H1 (cell line): ENCODE data around the gene NR1D2.

Experiments
- CREB1 ChIP-seq: IDR thresholded peaks from 2 replicates; pipeline ENCODE4 v1.6.1; 2012; ENCODE audit warnings: inconsistent platforms
- CTCF ChIP-seq, 3 experiments: IDR thresholded peaks; 1 replicate in 2 of 3; 2 replicates in 1 of 3; pipeline versions ENCODE4 v1.5.1 to v1.6.1; 2011; ENCODE audit warnings: low read length in 3 of 3, mild to moderate bottlenecking in 3 of 3, inconsistent platforms in 2 of 3, low read depth in 1 of 3, moderate library complexity in 1 of 3; ENCODE audit not compliant: insufficient read depth in 1 of 3; ENCODE audit errors: control extremely low read depth in 1 of 3
- EZH2 ChIP-seq: fragments of 200-600 bp; sonication (generic); IDR thresholded peaks from 2 replicates; pipeline ENCODE4 v1.7.1; 2012; ENCODE audit warnings: low read depth, mild to moderate bottlenecking, moderate library complexity, low read length, inconsistent platforms; ENCODE audit not compliant: severe bottlenecking
- GABPA ChIP-seq: IDR thresholded peaks from 2 replicates; pipeline ENCODE4 v1.6.1; 2011; ENCODE audit warnings: mild to moderate bottlenecking, low read length, moderate library complexity, borderline replicate concordance; ENCODE audit not compliant: insufficient read depth
- HDAC2 ChIP-seq, 2 experiments: fragments of 300-600 bp in 1 of 2; sonication (generic) in 1 of 2; IDR thresholded peaks; 2 replicates each; pipeline ENCODE4 v1.6.1; 2011 to 2012; ENCODE audit warnings: low read depth in 2 of 2, low read length in 2 of 2, mild to moderate bottlenecking in 2 of 2, moderate library complexity in 2 of 2, borderline replicate concordance in 1 of 2, inconsistent platforms in 1 of 2
- JUND ChIP-seq: IDR thresholded peaks from 2 replicates; pipeline ENCODE4 v1.6.1; 2011; ENCODE audit warnings: mild to moderate bottlenecking, improper control_type of control experiment, low read length
- POLR2A ChIP-seq, 2 experiments: IDR thresholded peaks; 1 replicate in 1 of 2; 2 replicates in 1 of 2; pipeline ENCODE4 v1.6.1; 2011; ENCODE audit warnings: low read depth in 2 of 2, low read length in 2 of 2, mild to moderate bottlenecking in 2 of 2; ENCODE audit errors: control extremely low read depth in 1 of 2
- POLR2AphosphoS5 ChIP-seq: IDR thresholded peaks from 2 replicates; pipeline ENCODE4 v1.6.1; 2011; ENCODE audit warnings: low read depth, low read length
- TCF12 ChIP-seq: IDR thresholded peaks from 2 replicates; pipeline ENCODE4 v1.6.1; 2011; ENCODE audit warnings: low read depth, mild to moderate bottlenecking, low read length
- YY1 ChIP-seq: IDR thresholded peaks from 2 replicates; pipeline ENCODE4 v1.6.1; 2011; ENCODE audit warnings: low read depth, mild to moderate bottlenecking, low read length
- TF ChIP-seq, protein P1 (sequence below): IDR thresholded peaks from 2 replicates; pipeline ENCODE4 v1.6.1; 2011; ENCODE audit warnings: low read depth, mild to moderate bottlenecking, low read length; ENCODE audit not compliant: insufficient read depth
- TF ChIP-seq, protein P2 (sequence below): IDR thresholded peaks from 2 replicates; pipeline ENCODE4 v1.6.1; 2011; ENCODE audit warnings: low read length, improper control_type of control experiment

DNA sequence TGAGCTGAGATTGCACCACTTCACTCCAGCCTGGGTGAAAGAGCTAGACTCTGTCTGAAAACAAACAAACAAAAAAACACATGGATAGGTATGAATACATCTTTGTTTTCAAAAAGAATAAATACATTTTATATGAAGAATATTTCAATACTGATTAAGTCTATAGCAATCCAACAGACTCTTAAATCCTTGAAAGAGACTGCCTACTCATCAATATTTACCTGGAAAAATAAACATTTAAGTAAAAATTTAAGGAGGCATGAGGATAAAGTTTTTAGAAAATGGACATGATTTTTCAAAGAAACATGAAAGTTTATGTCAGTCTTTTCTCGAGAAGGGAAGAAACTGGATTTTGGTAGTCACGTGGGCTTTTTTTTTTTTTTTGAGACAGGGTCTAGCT is 33.7 kb upstream of the NR1D2 start:
- no peak for TF ChIP-seq POLR2A (IDR thresholded peaks at IDR 0.05; ENCODE audit: control extremely low read depth in 1 of 2, low read depth in 2 of 2, low read length in 2 of 2)
- TF ChIP-seq GABPA = no peak
- no peak for TF ChIP-seq EZH2
- TF ChIP-seq, protein P1, sequence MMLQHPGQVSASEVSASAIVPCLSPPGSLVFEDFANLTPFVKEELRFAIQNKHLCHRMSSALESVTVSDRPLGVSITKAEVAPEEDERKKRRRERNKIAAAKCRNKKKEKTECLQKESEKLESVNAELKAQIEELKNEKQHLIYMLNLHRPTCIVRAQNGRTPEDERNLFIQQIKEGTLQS = no peak
- TF ChIP-seq CREB1 = no peak
- TF ChIP-seq JUND = no peak
- TF ChIP-seq POLR2AphosphoS5 = no peak
- no peak for TF ChIP-seq YY1
- TF ChIP-seq, protein P2, sequence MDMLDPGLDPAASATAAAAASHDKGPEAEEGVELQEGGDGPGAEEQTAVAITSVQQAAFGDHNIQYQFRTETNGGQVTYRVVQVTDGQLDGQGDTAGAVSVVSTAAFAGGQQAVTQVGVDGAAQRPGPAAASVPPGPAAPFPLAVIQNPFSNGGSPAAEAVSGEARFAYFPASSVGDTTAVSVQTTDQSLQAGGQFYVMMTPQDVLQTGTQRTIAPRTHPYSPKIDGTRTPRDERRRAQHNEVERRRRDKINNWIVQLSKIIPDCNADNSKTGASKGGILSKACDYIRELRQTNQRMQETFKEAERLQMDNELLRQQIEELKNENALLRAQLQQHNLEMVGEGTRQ = no peak
- no peak for TF ChIP-seq HDAC2 (IDR thresholded peaks at IDR 0.05; ENCODE audit: borderline replicate concordance in 1 of 2, low read depth in 2 of 2, low read length in 2 of 2)
- no peak for TF ChIP-seq CTCF (IDR thresholded peaks at IDR 0.05; ENCODE audit: control extremely low read depth in 1 of 3, insufficient read depth in 1 of 3, low read depth in 1 of 3, low read length in 3 of 3)
- no peak for TF ChIP-seq TCF12
